Measurements from ENCODE around the gene ZNF511.

The ZNF511 gene

GRCh38 chr10:133308421-133309099, at the start of gene ZNF511, which contains the start of gene TUBGCP2:
Gene ZNF511 (plus strand): TSS chr10:133308914. CDS start chr10:133308944, 30 bp downstream.
Gene TUBGCP2 (minus strand): TSS chr10:133308872. CDS start chr10:133302941, 5,931 bp downstream.
- DNase-seq (ENCODE audit: low read depth), result peak; percentile 79
- H3K4me3 ChIP-seq (ENCODE audit: low read depth, low read length), result peak within 1 kb of the TSS; percentile 86
- peak; percentile 28 for TF ChIP-seq CTCF (conservative IDR thresholded peaks at IDR 0.05; ENCODE audit: low read depth, low read length)

- H3K4me3 ChIP-seq (ENCODE audit: low read depth, low read length), result no peak overlapping the region
- TF ChIP-seq CTCF (conservative IDR thresholded peaks at IDR 0.05; ENCODE audit: low read depth, low read length), result no peak
- DNase-seq (ENCODE audit: low read depth), result peak; percentile 13
Observed at GRCh38 chr10:133259602-133259989, 49.1 kb upstream of the ZNF511 start.

- no peak for TF ChIP-seq CTCF (conservative IDR thresholded peaks at IDR 0.05; ENCODE audit: low read depth, low read length)
- DNase-seq (ENCODE audit: low read depth), result peak; percentile 18
Observed at GRCh38 chr10:133260895-133261725, 47.6 kb upstream of the ZNF511 start.

GRCh38 chr10:133261726-133262325, 46.9 kb upstream of the ZNF511 start:
- peak overlapping the region; percentile 58 for H3K4me3 ChIP-seq (ENCODE audit: low read depth, low read length)
- TF ChIP-seq CTCF (conservative IDR thresholded peaks at IDR 0.05; ENCODE audit: low read depth, low read length), result no peak
- peak; percentile 42 for DNase-seq (ENCODE audit: low read depth)

More at GRCh38 chr10:133260895-133261725, 47.6 kb upstream of the ZNF511 start:
- H3K4me3 ChIP-seq (ENCODE audit: low read depth, low read length), result peak overlapping the region; percentile 58

GRCh38 chr10:133262696-133263095, 46.0 kb upstream of the ZNF511 start:
- TF ChIP-seq CTCF (conservative IDR thresholded peaks at IDR 0.05; ENCODE audit: low read depth, low read length), result no peak
- DNase-seq (ENCODE audit: low read depth), result no peak
- no peak overlapping the region for H3K4me3 ChIP-seq (ENCODE audit: low read depth, low read length)

GRCh38 chr10:133263674-133264073, 45.0 kb upstream of the ZNF511 start:
- no peak overlapping the region for H3K4me3 ChIP-seq (ENCODE audit: low read depth, low read length)
- DNase-seq (ENCODE audit: low read depth), result no peak
- TF ChIP-seq CTCF (conservative IDR thresholded peaks at IDR 0.05; ENCODE audit: low read depth, low read length), result no peak
